H9 (cell line): ENCODE results near the gene SPAG17. TPM values are rescaled to one million over a fixed set of nuclear protein-coding genes. Genes with fewer than 3 reads are reported as not detected.

Source experiments
- DNase-seq: peaks from one replicate; pipeline ENCODE4 v3.0.0-alpha.2; 2017
- H2AFZ ChIP-seq: one replicate; pipeline ENCODE4 v1.6.1; 2013; ENCODE audit warnings: mild to moderate bottlenecking, low read length, control low read depth, moderate library complexity
- H2AK5ac ChIP-seq: 2 replicates; pipeline ENCODE4 v1.6.1; 2013; ENCODE audit warnings: low read length, control low read depth, mixed read lengths; ENCODE audit not compliant: insufficient read length
- H2BK120ac ChIP-seq: one replicate; pipeline ENCODE4 v1.6.1; 2013; ENCODE audit warnings: low read depth, mild to moderate bottlenecking, low read length, control low read depth, inconsistent platforms; ENCODE audit not compliant: poor library complexity, severe bottlenecking
- H2BK12ac ChIP-seq: 2 replicates; pipeline ENCODE4 v1.6.1; 2013; ENCODE audit warnings: low read length, control low read depth, mixed read lengths, low read depth; ENCODE audit not compliant: insufficient read length
- H2BK15ac ChIP-seq: 2 replicates; pipeline ENCODE4 v1.6.1; 2013; ENCODE audit warnings: low read depth, low read length, control low read depth
- H2BK20ac ChIP-seq: one replicate; pipeline ENCODE4 v1.6.1; 2013; ENCODE audit warnings: low read depth, mild to moderate bottlenecking, low read length, control low read depth, inconsistent platforms; ENCODE audit not compliant: poor library complexity, severe bottlenecking
- H2BK5ac ChIP-seq: 2 replicates; pipeline ENCODE4 v1.6.1; 2013; ENCODE audit warnings: low read length, control low read depth, mixed read lengths; ENCODE audit not compliant: insufficient read length
- H3K14ac ChIP-seq: 2 replicates; pipeline ENCODE4 v1.6.1; 2013; ENCODE audit warnings: low read length, control low read depth; ENCODE audit not compliant: insufficient read depth
- H3K18ac ChIP-seq: 2 replicates; pipeline ENCODE4 v1.6.1; 2013; ENCODE audit warnings: low read depth, mild to moderate bottlenecking, mixed read lengths, low read length, control low read depth; ENCODE audit not compliant: insufficient read length
- H3K23ac ChIP-seq: 2 replicates; pipeline ENCODE4 v1.6.1; 2013; ENCODE audit warnings: low read length, control low read depth, mixed read lengths, low read depth; ENCODE audit not compliant: insufficient read length
- H3K23me2 ChIP-seq: 2 replicates; pipeline ENCODE4 v1.6.1; 2013; ENCODE audit warnings: low read depth, mild to moderate bottlenecking, mixed read lengths, low read length, control low read depth; ENCODE audit not compliant: insufficient read length, poor library complexity, severe bottlenecking
- H3K27ac ChIP-seq: 2 replicates; pipeline ENCODE4 v1.5.1; 2013; ENCODE audit warnings: low read length, control low read depth, mixed read lengths, low read depth; ENCODE audit not compliant: insufficient read length
- H3K27me3 ChIP-seq: 2 replicates; pipeline ENCODE4 v1.6.1; 2013; ENCODE audit warnings: low read length, control low read depth, inconsistent platforms; ENCODE audit not compliant: insufficient read depth
- H3K4ac ChIP-seq: 2 replicates; pipeline ENCODE4 v1.6.1; 2013; ENCODE audit warnings: low read depth, mild to moderate bottlenecking, control low read depth, inconsistent platforms, low read length, moderate library complexity
- H3K4me1 ChIP-seq: 2 replicates; pipeline ENCODE4 v1.6.1; 2013; ENCODE audit warnings: low read length, control low read depth, inconsistent platforms; ENCODE audit not compliant: insufficient read depth
- H3K4me2 ChIP-seq: 2 replicates; pipeline ENCODE4 v1.6.1; 2013; ENCODE audit warnings: low read length, control low read depth, mixed read lengths; ENCODE audit not compliant: insufficient read length, insufficient read depth
- H3K56ac ChIP-seq: 2 replicates; pipeline ENCODE4 v1.6.1; 2013; ENCODE audit warnings: low read depth, mild to moderate bottlenecking, mixed read lengths, low read length, control low read depth; ENCODE audit not compliant: insufficient read length
- H3K79me1 ChIP-seq: 2 replicates; pipeline ENCODE4 v1.6.1; 2013; ENCODE audit warnings: low read depth, mild to moderate bottlenecking, moderate library complexity, low read length, control low read depth, inconsistent platforms; ENCODE audit not compliant: insufficient read depth, poor library complexity, severe bottlenecking
- H3K79me2 ChIP-seq: 2 replicates; pipeline ENCODE4 v1.6.1; 2013; ENCODE audit warnings: low read length, control low read depth, inconsistent platforms; ENCODE audit not compliant: insufficient read depth
- H3K9ac ChIP-seq: 2 replicates; pipeline ENCODE4 v1.6.1; 2013; ENCODE audit warnings: low read length, control low read depth, mixed read lengths; ENCODE audit not compliant: insufficient read length; ENCODE audit errors: extremely low read depth
- H3K9me3 ChIP-seq: one replicate; pipeline ENCODE4 v1.6.1; 2013; ENCODE audit warnings: low read depth, low read length, inconsistent platforms; ENCODE audit not compliant: control insufficient read depth
- H3T11ph ChIP-seq: one replicate; pipeline ENCODE4 v1.6.1; 2013; ENCODE audit warnings: mild to moderate bottlenecking, low read length, control low read depth, inconsistent platforms
- H4K20me1 ChIP-seq: one replicate; pipeline ENCODE4 v1.6.1; 2013; ENCODE audit not compliant: control insufficient read depth, insufficient read length, insufficient read depth
- H4K5ac ChIP-seq: 2 replicates; pipeline ENCODE4 v1.6.1; 2013; ENCODE audit warnings: low read depth, mild to moderate bottlenecking, mixed read lengths, low read length, control low read depth; ENCODE audit not compliant: insufficient read length
- H4K8ac ChIP-seq: replicated peaks from 2 replicates; pipeline ENCODE4 v1.6.1; 2013; ENCODE audit warnings: low read length, control low read depth, mixed read lengths, low read depth; ENCODE audit not compliant: insufficient read length
- H4K91ac ChIP-seq: 2 replicates; pipeline ENCODE4 v1.6.1; 2013; ENCODE audit warnings: low read depth, mild to moderate bottlenecking, moderate library complexity, mixed read lengths, low read length, control low read depth; ENCODE audit not compliant: insufficient read length
- H3K27ac Mint-ChIP-seq, 3 experiments: 2 replicates in 2 of 3; 3 replicates in 1 of 3; pipeline ENCODE4 v1.8.0; 2020 to 2021; ENCODE audit warnings: mixed read lengths in 3 of 3, mild to moderate bottlenecking in 1 of 3, moderate library complexity in 1 of 3
- H3K27me3 Mint-ChIP-seq: 2 replicates; pipeline ENCODE4 v1.8.0; 2021; ENCODE audit warnings: low read depth, mild to moderate bottlenecking, moderate library complexity, mixed read lengths
- H3K36me3 Mint-ChIP-seq, 3 experiments: 2 replicates in 2 of 3; 3 replicates in 1 of 3; pipeline ENCODE4 v1.8.0; 2020 to 2021; ENCODE audit warnings: low read depth in 3 of 3, mixed read lengths in 3 of 3; ENCODE audit not compliant: insufficient read depth in 1 of 3
- H3K4me1 Mint-ChIP-seq, 2 experiments: 2 replicates each; pipeline ENCODE4 v1.8.0; 2020; ENCODE audit warnings: mixed read lengths in 2 of 2
- H3K4me3 Mint-ChIP-seq, 2 experiments: 2 replicates in 1 of 2; 3 replicates in 1 of 2; pipeline ENCODE4 v1.8.0; 2020 to 2021; ENCODE audit warnings: mild to moderate bottlenecking in 2 of 2, mixed read lengths in 2 of 2, moderate library complexity in 1 of 2
- H3K9me3 Mint-ChIP-seq, 2 experiments: 2 replicates in 1 of 2; 3 replicates in 1 of 2; pipeline ENCODE4 v1.8.0; 2020; ENCODE audit warnings: mild to moderate bottlenecking in 2 of 2, mixed read lengths in 2 of 2, moderate library complexity in 1 of 2
- CTCF ChIP-seq: fragments of 200-600 bp; sonication (generic); conservative IDR thresholded peaks from 3 replicates; pipeline ENCODE4 v1.8.0; 2021; ENCODE audit warnings: antibody characterized with exemption, mild to moderate bottlenecking
- WGBS: extraction: QIAGEN DNeasy Blood & Tissue Kit; methylation state at CpG from one replicate; pipeline ENCODE4 v1.1.7; 2013; ENCODE audit warnings: missing lambda C conversion rate, low lambda C conversion rate, mixed read lengths; ENCODE audit not compliant: insufficient read length; ENCODE audit errors: extremely low coverage; 5-methylcytosine and 5-hydroxymethylcytosine counted together
- total RNA-seq: library from RNA; stranded (reverse); gene quantifications from 2 replicates; pipeline ENCODE4 v1.2.1, GENCODE V29; 2021

The SPAG17 gene
- total RNA-seq, 1 experiment from 2014 or later, result 0.37 TPM

GRCh38 chr1:118118873-118119463 is 66.1 kb downstream of the SPAG17 start:
- no peak overlapping the region for H2BK20ac ChIP-seq
- no peaks in the 10 kb centered on the region for H4K20me1 ChIP-seq
- no peak overlapping the region for H4K91ac ChIP-seq
- no peak overlapping the region for H2AFZ ChIP-seq
- H3K79me2 ChIP-seq, result no peaks in the 10 kb centered on the region
- H3K23me2 ChIP-seq, result no peaks in the 10 kb centered on the region
- no peak overlapping the region for H3K23ac ChIP-seq
- H3K4me2 ChIP-seq, result no peak overlapping the region
- DNase-seq, result no peak
- no peaks in the 10 kb centered on the region for H3K27me3 ChIP-seq
- no peaks in the 10 kb centered on the region for H3K9me3 ChIP-seq
- H3K4me3 Mint-ChIP-seq, result no peak overlapping the region
- H2BK15ac ChIP-seq, result no peak overlapping the region
- no peak overlapping the region for H2BK5ac ChIP-seq
- no peaks in the 10 kb centered on the region for H3K4me1 ChIP-seq
- no peak overlapping the region for H3K14ac ChIP-seq
- no peak overlapping the region for H3K56ac ChIP-seq
- H3K4ac ChIP-seq, result no peak overlapping the region
- no peaks in the 10 kb centered on the region for H3K79me1 ChIP-seq
- H3T11ph ChIP-seq, result no peak overlapping the region
- no peaks in the 10 kb centered on the region for H3K9me3 Mint-ChIP-seq
- H2BK12ac ChIP-seq, result no peak overlapping the region
- no peak overlapping the region for H3K9ac ChIP-seq
- no peak overlapping the region for H4K8ac ChIP-seq
- peaks cover 2 to 3% of the 10 kb centered on the region in 2 experiments; a peak in 2 of 4 replicates for H3K4me1 Mint-ChIP-seq
- H3K27me3 Mint-ChIP-seq, result no peaks in the 10 kb centered on the region
- H3K27ac ChIP-seq, result no peak overlapping the region
- no peak overlapping the region for H4K5ac ChIP-seq
- no peak overlapping the region for H2AK5ac ChIP-seq
- no CpG with 5 or more reads among the region's 2 CpGs for WGBS
- no peak for TF ChIP-seq CTCF
- no peaks in the 10 kb centered on the region for H3K36me3 Mint-ChIP-seq
- no peak overlapping the region for H3K18ac ChIP-seq
- H2BK120ac ChIP-seq, result no peak overlapping the region
- H3K27ac Mint-ChIP-seq, result no peak overlapping the region
